GM12891 (cell line): Measurements from ENCODE around the gene CNGA3.

Experiments used
- POLR2A ChIP-seq: IDR thresholded peaks from 2 replicates; pipeline ENCODE4 v1.6.1; 2011; ENCODE audit warnings: low read depth, low read length, control low read depth
- POLR2AphosphoS5 ChIP-seq: IDR thresholded peaks from 2 replicates; pipeline ENCODE4 v1.6.1; 2011; ENCODE audit warnings: low read depth, low read length, control low read depth
- TAF1 ChIP-seq: IDR thresholded peaks from 2 replicates; pipeline ENCODE4 v1.6.1; 2011; ENCODE audit warnings: low read depth, low read length, control low read depth

DNA sequence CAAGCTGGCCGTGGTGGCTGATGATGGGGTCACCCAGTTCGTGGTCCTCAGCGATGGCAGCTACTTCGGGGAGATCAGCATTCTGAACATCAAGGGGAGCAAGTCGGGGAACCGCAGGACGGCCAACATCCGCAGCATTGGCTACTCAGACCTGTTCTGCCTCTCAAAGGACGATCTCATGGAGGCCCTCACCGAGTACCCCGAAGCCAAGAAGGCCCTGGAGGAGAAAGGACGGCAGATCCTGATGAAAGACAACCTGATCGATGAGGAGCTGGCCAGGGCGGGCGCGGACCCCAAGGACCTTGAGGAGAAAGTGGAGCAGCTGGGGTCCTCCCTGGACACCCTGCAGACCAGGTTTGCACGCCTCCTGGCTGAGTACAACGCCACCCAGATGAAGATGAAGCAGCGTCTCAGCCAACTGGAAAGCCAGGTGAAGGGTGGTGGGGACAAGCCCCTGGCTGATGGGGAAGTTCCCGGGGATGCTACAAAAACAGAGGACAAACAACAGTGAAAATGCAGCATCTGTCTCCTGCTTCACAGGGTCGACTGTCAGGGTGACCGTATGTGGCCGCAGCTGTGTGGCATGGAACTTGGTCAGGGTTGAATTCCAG, 50.6 kb downstream of the CNGA3 start:
- TF ChIP-seq POLR2A (no peak), POLR2AphosphoS5 (no peak), TAF1 (no peak)
